RWPE2 (cell line): ENCODE measurements around the gene PIK3R2.

Experiments used
- ATAC-seq: fragments of 200-7000 bp; cut with Tn5 transposase; 3 replicates; pipeline ENCODE4 v1.9.1; 2021; ENCODE audit warnings: low read depth
- DNase-seq: peaks from one replicate; pipeline ENCODE4 v3.0.0-alpha.2; 2020; ENCODE audit warnings: low spot score
- H3K27ac ChIP-seq: fragments of 450-650 bp; 2 replicates; pipeline ENCODE4 v1.5.1; 2017; ENCODE audit warnings: mild to moderate bottlenecking; ENCODE audit not compliant: poor library complexity, severe bottlenecking
- H3K27me3 ChIP-seq: fragments of 250-450 bp; sonication (Bioruptor Pico); 2 replicates; pipeline ENCODE4 v1.5.1; 2021; ENCODE audit warnings: mild to moderate bottlenecking, moderate library complexity; ENCODE audit not compliant: insufficient read depth, poor library complexity, severe bottlenecking
- H3K36me3 ChIP-seq: fragments of 250-450 bp; sonication (Bioruptor Pico); 2 replicates; pipeline ENCODE4 v1.5.1; 2020; ENCODE audit warnings: low read depth, mild to moderate bottlenecking, moderate library complexity
- H3K4me1 ChIP-seq: fragments of 250-450 bp; sonication (Bioruptor Pico); 2 replicates; pipeline ENCODE4 v1.5.1; 2021; ENCODE audit warnings: mild to moderate bottlenecking, moderate library complexity; ENCODE audit not compliant: insufficient read depth, poor library complexity, severe bottlenecking
- H3K4me3 ChIP-seq: fragments of 250-450 bp; sonication (Bioruptor Pico); 2 replicates; pipeline ENCODE4 v1.5.1; 2021; ENCODE audit warnings: mild to moderate bottlenecking, moderate library complexity; ENCODE audit not compliant: severe bottlenecking
- H3K9me3 ChIP-seq: fragments of 250-450 bp; sonication (Bioruptor Pico); 2 replicates; pipeline ENCODE4 v1.5.1; 2021; ENCODE audit warnings: mild to moderate bottlenecking, moderate library complexity; ENCODE audit not compliant: severe bottlenecking
- CTCF ChIP-seq: fragments of 450-650 bp; IDR thresholded peaks from one replicate; pipeline ENCODE4 v1.5.1; 2017; ENCODE audit warnings: mild to moderate bottlenecking, moderate library complexity; ENCODE audit not compliant: poor library complexity, severe bottlenecking

The PIK3R2 gene

GRCh38 chr19:18165794-18166544 lies 13.0 kb downstream of the PIK3R2 start:
- no peak for ATAC-seq
- H3K36me3 ChIP-seq, result peaks cover 77% of the 10 kb centered on the region
- H3K27me3 ChIP-seq, result no peaks in the 10 kb centered on the region
- H3K4me3 ChIP-seq, result no peak overlapping the region
- no peak for TF ChIP-seq CTCF
- no peaks in the 10 kb centered on the region for H3K9me3 ChIP-seq
- no peaks in the 10 kb centered on the region for H3K4me1 ChIP-seq
- no peak for DNase-seq
- H3K27ac ChIP-seq, result no peak overlapping the region

DNA sequence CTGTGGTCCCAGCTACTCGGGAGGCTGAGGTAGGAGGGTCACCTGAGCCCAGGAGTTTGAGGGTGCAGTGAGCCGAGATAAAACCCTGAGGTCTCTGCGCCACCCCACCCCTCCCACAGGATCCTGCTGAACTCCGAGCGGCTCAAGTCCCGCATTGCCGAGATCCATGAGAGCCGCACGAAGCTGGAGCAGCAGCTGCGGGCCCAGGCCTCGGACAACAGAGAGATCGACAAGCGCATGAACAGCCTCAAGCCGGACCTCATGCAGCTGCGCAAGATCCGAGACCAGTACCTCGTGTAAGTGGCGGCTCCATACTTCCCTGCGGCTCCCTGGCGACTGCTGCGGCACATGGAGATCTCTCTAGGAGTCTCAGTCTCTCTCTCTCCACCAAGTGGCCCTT lies 14.0 kb downstream of the PIK3R2 start:
- Histone ChIP-seq H3K4me3 (no peak overlapping the region), H3K27ac (no peak overlapping the region), H3K4me1 (no peaks in the 10 kb centered on the region), H3K9me3 (no peaks in the 10 kb centered on the region), H3K27me3 (no peaks in the 10 kb centered on the region), H3K36me3 (peaks cover 72% of the 10 kb centered on the region)
- TF ChIP-seq CTCF, result no peak
- no peak for ATAC-seq
- no peak for DNase-seq

DNA sequence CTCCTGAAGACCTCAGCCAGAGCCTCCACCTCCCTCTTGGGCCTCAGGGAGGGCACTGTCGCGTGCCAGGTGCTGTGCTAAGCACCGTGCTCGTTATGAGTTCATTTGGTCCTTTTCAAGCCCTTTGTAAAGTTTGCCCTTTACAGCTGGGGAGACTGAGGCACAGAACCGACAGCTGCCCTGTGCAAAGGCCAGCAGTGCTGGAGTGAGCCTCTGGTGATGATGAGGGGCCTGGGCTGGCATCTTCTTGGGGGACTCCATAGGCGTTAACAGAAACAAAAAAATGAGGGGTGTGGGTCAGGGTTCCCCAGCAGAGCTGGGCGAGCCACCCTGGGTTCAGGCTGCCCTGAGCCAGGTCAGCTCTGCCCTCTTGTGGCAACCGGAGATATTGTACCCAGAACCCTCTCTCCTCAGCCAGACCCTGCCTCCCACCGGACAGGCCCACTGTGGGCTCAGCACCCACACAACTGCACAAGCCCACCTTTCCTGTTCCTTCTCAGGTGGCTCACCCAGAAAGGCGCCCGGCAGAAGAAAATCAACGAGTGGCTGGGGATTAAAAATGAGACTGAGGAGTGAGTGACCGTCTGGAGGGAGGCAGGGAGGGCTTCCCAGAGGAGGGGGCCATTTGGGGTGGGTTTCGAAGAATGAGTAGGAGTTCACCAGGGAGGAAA lies 15.1 kb downstream of the PIK3R2 start:
- H3K4me3 ChIP-seq, result no peak overlapping the region
- ATAC-seq (peak; percentile 79), DNase-seq (no peak)
- no peak overlapping the region for H3K27ac ChIP-seq
- no peaks in the 10 kb centered on the region for H3K27me3 ChIP-seq
- H3K9me3 ChIP-seq, result no peaks in the 10 kb centered on the region
- no peaks in the 10 kb centered on the region for H3K4me1 ChIP-seq
- peak; percentile 81 for TF ChIP-seq CTCF
- peaks cover 61% of the 10 kb centered on the region for H3K36me3 ChIP-seq

GRCh38 chr19:18168673-18169381 lies 15.9 kb downstream of the PIK3R2 start:
- Histone ChIP-seq H3K9me3 (no peaks in the 10 kb centered on the region), H3K27ac (no peak overlapping the region), H3K36me3 (peaks cover 53% of the 10 kb centered on the region), H3K4me3 (no peak overlapping the region), H3K4me1 (peaks cover 3% of the 10 kb centered on the region), H3K27me3 (no peaks in the 10 kb centered on the region)
- TF ChIP-seq CTCF, result no peak
- DNase-seq (no peak), ATAC-seq (no peak)
